Keratinocyte (primary cell): ENCODE data around the gene HTR3C. TPM values are rescaled to one million over a fixed set of nuclear protein-coding genes. Genes with fewer than 3 reads are reported as not detected.
"Not testable (repeated sequence)": the region's sequence is repeated elsewhere in the genome, so short reads cannot be mapped to it uniquely, and the experiment has no call there.

ENCODE experiments used
- DNase-seq: peaks from one replicate; pipeline ENCODE4 v3.0.0-alpha.2; 2011; ENCODE audit warnings: low read depth, missing footprints, low spot score
- FAIRE-seq: peaks from 2 replicates; lab custom pipeline; 2011; peaks lifted over from hg19 to GRCh38; lab: Jason Lieb, UNC
- H2AFZ ChIP-seq: 2 replicates; pipeline ENCODE4 v1.6.0; 2012; ENCODE audit warnings: low read length, control low read depth, inconsistent platforms; ENCODE audit not compliant: control insufficient read depth
- H3K27ac ChIP-seq: 2 replicates; pipeline ENCODE4 v1.5.1; 2011; ENCODE audit warnings: low read length; ENCODE audit not compliant: control insufficient read depth, insufficient read depth
- H3K27me3 ChIP-seq: 3 replicates; pipeline ENCODE4 v1.6.0; 2011; ENCODE audit warnings: low read length; ENCODE audit not compliant: control insufficient read depth, insufficient read depth; ENCODE audit errors: extremely low read depth
- H3K36me3 ChIP-seq, 2 experiments: 2 replicates in 1 of 2; 3 replicates in 1 of 2; pipeline ENCODE4 v1.5.1; 2011; ENCODE audit warnings: low read length in 2 of 2, mild to moderate bottlenecking in 1 of 2; ENCODE audit not compliant: control insufficient read depth in 2 of 2, insufficient read depth in 2 of 2; ENCODE audit errors: extremely low read depth in 1 of 2
- H3K4me1 ChIP-seq: 3 replicates; pipeline ENCODE4 v1.5.1; 2011; ENCODE audit warnings: low read length; ENCODE audit not compliant: control insufficient read depth, insufficient read depth; ENCODE audit errors: extremely low read depth
- H3K4me2 ChIP-seq: 3 replicates; pipeline ENCODE4 v1.6.0; 2011; ENCODE audit warnings: low read depth, low read length; ENCODE audit not compliant: control insufficient read depth, insufficient read depth; ENCODE audit errors: extremely low read depth
- H3K4me3 ChIP-seq, 3 experiments: fragments of 200-600 bp in 1 of 3; sonication (generic) in 1 of 3; 2 replicates in 2 of 3; 3 replicates in 1 of 3; pipeline ENCODE4 v1.5.1; 2011 to 2016; ENCODE audit warnings: low read length in 3 of 3, mild to moderate bottlenecking in 3 of 3, control low read depth in 2 of 3, inconsistent platforms in 1 of 3, low read depth in 1 of 3, mixed read lengths in 1 of 3, mixed run types in 1 of 3, moderate library complexity in 1 of 3; ENCODE audit not compliant: control insufficient read depth in 2 of 3, insufficient read depth in 2 of 3; ENCODE audit errors: extremely low read depth in 1 of 3
- H3K79me2 ChIP-seq: 2 replicates; pipeline ENCODE4 v1.6.0; 2012; ENCODE audit warnings: low read length; ENCODE audit not compliant: control insufficient read depth, insufficient read depth
- H3K9ac ChIP-seq: 3 replicates; pipeline ENCODE4 v1.6.0; 2011; ENCODE audit warnings: low read length; ENCODE audit not compliant: control insufficient read depth, insufficient read depth; ENCODE audit errors: extremely low read depth
- H3K9me1 ChIP-seq: 3 replicates; pipeline ENCODE4 v1.6.0; 2011; ENCODE audit warnings: low read length; ENCODE audit not compliant: control insufficient read depth, insufficient read depth; ENCODE audit errors: extremely low read depth
- H3K9me3 ChIP-seq: 2 replicates; pipeline ENCODE4 v1.5.1; 2012; ENCODE audit warnings: low read depth, low read length; ENCODE audit not compliant: control insufficient read depth
- H4K20me1 ChIP-seq: 3 replicates; pipeline ENCODE4 v1.6.0; 2011; ENCODE audit warnings: low read length; ENCODE audit not compliant: control insufficient read depth, insufficient read depth; ENCODE audit errors: extremely low read depth
- CTCF ChIP-seq, 3 experiments: IDR thresholded peaks in 1 of 3; conservative IDR thresholded peaks in 1 of 3; optimal IDR thresholded peaks in 1 of 3; 2 replicates in 2 of 3; 3 replicates in 1 of 3; pipeline versions ENCODE3 to v1.5.1; 2011; ENCODE audit warnings: low read length in 3 of 3, mild to moderate bottlenecking in 3 of 3, moderate library complexity in 2 of 3, control low read depth in 1 of 3, inconsistent platforms in 1 of 3; ENCODE audit not compliant: insufficient read depth in 2 of 3; ENCODE audit errors: extremely low read depth in 1 of 3
- EZH2 ChIP-seq: IDR thresholded peaks from one replicate; pipeline ENCODE4 v1.6.1; 2012; ENCODE audit warnings: inconsistent platforms, mild to moderate bottlenecking, low read length, moderate library complexity
- dilution Hi-C: fragments of 300-500 bp; cut with MboI; formaldehyde crosslinking; loops from one replicate; pipeline ENCODE4 v1.7.0; 2020; ENCODE audit warnings: low sequenced_read_pairs; ENCODE audit not compliant: extremely low pct_ligation_motif_present
- polyA plus RNA-seq, 5 experiments: library from polyadenylated mRNA; depleted of rRNA in 3 of 5; stranded (reverse) in 3 of 5; stranded (forward) in 1 of 5; unstranded in 1 of 5; fragments of >200 nt; gene quantifications; 1 replicate in 1 of 5; 2 replicates in 3 of 5; 3 replicates in 1 of 5; pipeline versions ENCODE4 v1.2.1 to v1.2.3, GENCODE V29; 2011 to 2012; ENCODE audit warnings: missing spikeins in 2 of 5, low read depth in 1 of 5, low replicate concordance in 1 of 5

HTR3C gene
- polyA plus RNA-seq, 1 donor (not counting 4 experiments of a cell fraction or from before 2014, with no cell fraction given) = not detected

DNA sequence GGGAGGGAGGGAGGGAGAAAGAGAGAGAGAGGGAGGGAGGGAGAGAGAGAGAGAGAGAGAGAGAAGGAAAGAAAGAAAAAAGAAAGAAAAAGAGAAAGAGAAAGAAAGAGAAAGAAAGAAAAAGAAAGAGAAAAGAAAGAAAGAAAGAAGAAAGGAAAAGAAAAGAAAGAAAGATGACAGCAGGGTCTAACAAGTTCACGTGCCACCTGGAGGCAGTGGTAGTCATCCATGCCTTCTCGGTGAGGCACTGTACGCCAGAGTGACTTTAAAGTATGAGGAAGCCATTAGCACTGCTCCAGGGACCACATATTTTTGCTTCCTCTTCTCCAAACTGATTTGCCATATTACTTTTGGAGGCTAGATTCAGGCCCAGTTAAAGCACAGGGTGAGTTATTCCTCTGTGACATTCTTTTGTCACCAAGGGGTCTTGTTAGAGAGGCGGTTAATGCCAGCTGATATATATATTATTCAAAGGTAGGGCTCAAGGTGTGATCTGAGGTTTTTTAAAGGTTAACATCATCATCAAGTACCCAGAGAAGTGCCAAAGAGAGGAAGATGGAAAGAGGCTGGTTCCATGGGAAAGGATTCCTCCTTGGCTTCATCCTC lies 21.6 kb upstream of the HTR3C start, which contains the start of gene HTR3D:
HTR3D (plus strand) TSS at position 556 of the 606 bp plus-strand sequence; CDS start at position 556, 0 bp downstream.
- Histone ChIP-seq H3K4me3 (no peak within 1 kb of the TSS), H3K27me3 (no peaks in the 10 kb centered on the region), H3K4me1 (no peaks in the 10 kb centered on the region), H4K20me1 (no peaks in the 10 kb centered on the region), H2AFZ (no peak within 1 kb of the TSS), H3K9me3 (no peaks in the 10 kb centered on the region), H3K27ac (no peak within 1 kb of the TSS), H3K4me2 (no peak within 1 kb of the TSS), H3K9me1 (no peaks in the 10 kb centered on the region), H3K36me3 (no peaks in the 10 kb centered on the region), H3K9ac (no peak within 1 kb of the TSS), H3K79me2 (no peaks in the 10 kb centered on the region)
- FAIRE-seq = no peak
- TF ChIP-seq EZH2 (no peak), CTCF (optimal IDR thresholded peaks at IDR 0.05 in 1 of 3, IDR thresholded peaks at IDR 0.05 in 1 of 3, conservative IDR thresholded peaks at IDR 0.05 in 1 of 3; ENCODE audit: extremely low read depth in 1 of 3, insufficient read depth in 2 of 3, low read length in 3 of 3) (no peak)
- dilution Hi-C loops = no loop called here
- DNase-seq = no peak

DNA sequence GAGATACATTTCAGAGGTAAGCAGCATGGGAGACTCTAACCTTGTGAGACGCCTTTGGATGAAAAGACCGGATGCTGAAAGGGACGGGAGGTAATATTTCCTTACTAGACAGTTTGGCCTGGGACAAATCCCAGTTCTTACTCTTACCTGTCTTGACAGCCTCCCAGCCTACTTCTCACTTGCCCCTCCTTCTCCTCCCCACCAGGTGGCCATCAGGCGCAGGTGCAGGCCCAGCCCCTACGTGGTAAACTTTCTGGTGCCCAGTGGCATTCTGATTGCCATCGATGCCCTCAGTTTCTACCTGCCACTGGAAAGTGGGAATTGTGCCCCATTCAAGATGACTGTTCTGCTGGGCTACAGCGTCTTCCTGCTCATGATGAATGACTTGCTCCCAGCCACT lies 15.0 kb upstream of the HTR3C start:
- Histone ChIP-seq H3K9me1 (no peaks in the 10 kb centered on the region), H3K27me3 (no peaks in the 10 kb centered on the region), H3K4me3 (no peak overlapping the region), H4K20me1 (no peaks in the 10 kb centered on the region), H3K4me2 (no peak overlapping the region), H3K4me1 (no peaks in the 10 kb centered on the region), H3K9ac (no peak overlapping the region), H3K36me3 (no peaks in the 10 kb centered on the region), H3K9me3 (no peaks in the 10 kb centered on the region), H3K27ac (no peak overlapping the region), H3K79me2 (no peaks in the 10 kb centered on the region), H2AFZ (no peak overlapping the region)
- no peak for TF ChIP-seq EZH2
- peak in 1 of 3 experiments; percentile 4 for TF ChIP-seq CTCF (optimal IDR thresholded peaks at IDR 0.05 in 1 of 3, IDR thresholded peaks at IDR 0.05 in 1 of 3, conservative IDR thresholded peaks at IDR 0.05 in 1 of 3; ENCODE audit: extremely low read depth in 1 of 3, insufficient read depth in 2 of 3, low read length in 3 of 3)
- DNase-seq = no peak
- dilution Hi-C loops = no loop called here
- FAIRE-seq = no peak

- FAIRE-seq, H3K4me1 ChIP-seq, dilution Hi-C loops, H3K27ac ChIP-seq, H3K79me2 ChIP-seq, H3K4me2 ChIP-seq, H3K9ac ChIP-seq, H2AFZ ChIP-seq, H3K27me3 ChIP-seq, H3K9me1 ChIP-seq, H3K4me3 ChIP-seq, H3K9me3 ChIP-seq, H3K36me3 ChIP-seq, H4K20me1 ChIP-seq, DNase-seq: not testable (repeated sequence)
These were observed 14.5 kb upstream of the HTR3C start for GRCh38 chr3:184038307-184038706.
